HepG2 (cell line): Measurements from ENCODE around the gene CHD2. TPM values are rescaled to one million over a fixed set of nuclear protein-coding genes. Genes with fewer than 3 reads are reported as not detected.

Experiments
- ATAC-seq: fragments of 200-7000 bp; cut with Tn5 transposase; 3 replicates; pipeline ENCODE4 v1.9.1; 2020; ENCODE audit warnings: mild to moderate bottlenecking, moderate library complexity
- BruUV-seq: library from RNA; stranded (reverse); fragments of 400-500 nt; replicated peaks from 2 replicates; lab custom pipeline; 2021; lab: Mats Ljungman, UMichigan
- CTCF ChIA-PET: fragments of 300-600 bp; formaldehyde crosslinking; extraction: SDS; loops from one replicate; lab custom pipeline; 2021; ENCODE audit warnings: low total read pairs, inconsistent platforms, low intra/inter-chr PET ratio; lab: Yijun Ruan, JAX
- POLR2A ChIA-PET: fragments of 350-600 bp; sonication (Branson Sonifier 250); formaldehyde crosslinking; loops from one replicate; lab custom pipeline; 2020; ENCODE audit warnings: antibody characterized with exemption, inconsistent platforms; lab: Yijun Ruan, JAX
- DNase-seq: peaks from one replicate; pipeline ENCODE4 v3.0.0-alpha.2; 2015; ENCODE audit warnings: low spot score
- FAIRE-seq: peaks from 3 replicates; lab custom pipeline; 2011; peaks lifted over from hg19 to GRCh38; lab: Jason Lieb, UNC
- H2AFZ ChIP-seq: one replicate; pipeline ENCODE4 v1.6.1; 2011; ENCODE audit warnings: low read length, inconsistent platforms
- H3K27ac ChIP-seq: fragments of 300-600 bp; 3 replicates; pipeline ENCODE4 v1.8.0; 2011; ENCODE audit warnings: mixed run types, mild to moderate bottlenecking, mixed read lengths, low read length, inconsistent platforms; ENCODE audit not compliant: insufficient read depth; ENCODE audit errors: extremely low read length
- H3K27me3 ChIP-seq, 2 experiments: fragments of 200-600 bp in 1 of 2; 2 replicates in 1 of 2; 3 replicates in 1 of 2; pipeline versions ENCODE4 v1.6.0 to v1.8.0; 2011; ENCODE audit warnings: low read length in 2 of 2, mild to moderate bottlenecking in 2 of 2, moderate library complexity in 2 of 2, inconsistent platforms in 1 of 2; ENCODE audit not compliant: insufficient read depth in 2 of 2, control insufficient read depth in 1 of 2
- H3K36me3 ChIP-seq, 2 experiments: fragments of 200-600 bp in 1 of 2; replicated peaks in 1 of 2; 2 replicates in 1 of 2; 3 replicates in 1 of 2; pipeline versions ENCODE4 v1.5.1 to v1.8.0; 2011; ENCODE audit warnings: low read length in 2 of 2, inconsistent platforms in 1 of 2; ENCODE audit not compliant: insufficient read depth in 2 of 2, control insufficient read depth in 1 of 2
- H3K4me1 ChIP-seq: 2 replicates; pipeline ENCODE4 v1.5.1; 2012; ENCODE audit warnings: low read length, inconsistent platforms; ENCODE audit not compliant: insufficient read depth
- H3K4me2 ChIP-seq: 2 replicates; pipeline ENCODE4 v1.6.0; 2011; ENCODE audit warnings: low read depth, low read length, inconsistent platforms
- H3K4me3 ChIP-seq, 3 experiments: fragments of 200-600 bp in 1 of 3; sonication (generic), shearing (Covaris generic) in 1 of 3; replicated peaks in 1 of 3; 2 replicates each; pipeline ENCODE4 v1.5.1; 2011 to 2016; ENCODE audit warnings: low read length in 3 of 3, inconsistent platforms in 2 of 3, low read depth in 2 of 3, mild to moderate bottlenecking in 2 of 3, control low read depth in 1 of 3, mixed read lengths in 1 of 3; ENCODE audit not compliant: insufficient read depth in 1 of 3
- H3K79me2 ChIP-seq: one replicate; pipeline ENCODE4 v1.6.1; 2011; ENCODE audit warnings: low read length, inconsistent platforms; ENCODE audit not compliant: insufficient read depth
- H3K9ac ChIP-seq: 2 replicates; pipeline ENCODE4 v1.6.0; 2011; ENCODE audit warnings: mild to moderate bottlenecking, low read depth, low read length, inconsistent platforms; ENCODE audit not compliant: insufficient read depth
- H3K9me3 ChIP-seq: 2 replicates; pipeline ENCODE4 v1.5.1; 2012; ENCODE audit warnings: mild to moderate bottlenecking, low read length
- H4K20me1 ChIP-seq: 2 replicates; pipeline ENCODE4 v1.6.0; 2011; ENCODE audit warnings: inconsistent platforms, mild to moderate bottlenecking, low read length, moderate library complexity; ENCODE audit not compliant: insufficient read depth
- CENPT ChIP-seq: sonication (generic); formaldehyde crosslinking; IDR thresholded peaks from 2 replicates; pipeline ENCODE4 v1.8.0; 2022; ENCODE audit warnings: low read depth, mild to moderate bottlenecking, moderate library complexity, missing genetic modification reagents
- ELK4 ChIP-seq: sonication (generic); formaldehyde crosslinking; IDR thresholded peaks from 2 replicates; pipeline ENCODE4 v1.9.0; 2021; ENCODE audit warnings: missing genetic modification reagents, borderline replicate concordance
- IRF9 ChIP-seq: sonication (generic); formaldehyde crosslinking; IDR thresholded peaks from 2 replicates; pipeline ENCODE4 v1.8.0; 2022; ENCODE audit warnings: missing genetic modification reagents, mild to moderate bottlenecking, borderline replicate concordance
- MXD3 ChIP-seq: IDR thresholded peaks from 2 replicates; pipeline ENCODE4 v1.6.1; 2016; ENCODE audit warnings: mild to moderate bottlenecking, missing biosample characterization, missing genetic modification reagents
- MYC ChIP-seq: sonication (generic); formaldehyde crosslinking; IDR thresholded peaks from 2 replicates; pipeline ENCODE4 v1.9.0; 2021; ENCODE audit warnings: missing genetic modification reagents, borderline replicate concordance
- RFX1 ChIP-seq: fragments of 450-650 bp; IDR thresholded peaks from 2 replicates; pipeline ENCODE4 v1.6.1; 2017
- STAG1 ChIP-seq: sonication (generic); formaldehyde crosslinking; IDR thresholded peaks from 2 replicates; pipeline ENCODE4 v1.4.0; 2020; ENCODE audit warnings: missing genetic modification reagents
- TOPORS ChIP-seq: sonication (generic); formaldehyde crosslinking; IDR thresholded peaks from 2 replicates; pipeline ENCODE4 v1.8.0; 2023; ENCODE audit warnings: mild to moderate bottlenecking, missing genetic modification reagents
- ZFP36L2 ChIP-seq: sonication (generic); formaldehyde crosslinking; IDR thresholded peaks from 2 replicates; pipeline ENCODE4 v1.4.0; 2020; ENCODE audit warnings: missing genetic modification reagents
- ZNF468 ChIP-seq: sonication (generic); formaldehyde crosslinking; IDR thresholded peaks from 2 replicates; pipeline ENCODE4 v1.8.0; 2022; ENCODE audit warnings: mild to moderate bottlenecking, moderate library complexity, missing genetic modification reagents
- ZNF713 ChIP-seq: sonication (generic); formaldehyde crosslinking; IDR thresholded peaks from 2 replicates; pipeline ENCODE4 v1.4.0; 2020; ENCODE audit warnings: mild to moderate bottlenecking, missing genetic modification reagents
- ZNF788 ChIP-seq: sonication (generic); formaldehyde crosslinking; IDR thresholded peaks from 2 replicates; pipeline ENCODE4 v1.5.0; 2020; ENCODE audit warnings: mild to moderate bottlenecking, missing genetic modification reagents, borderline replicate concordance
- whole genome bisulfite sequencing: methylation state at CpG from one replicate; pipeline ENCODE4 v1.1.6; 2017; ENCODE audit warnings: low lambda C conversion rate; 5-methylcytosine and 5-hydroxymethylcytosine counted together
- in situ Hi-C: cut with HindIII; loops from 2 replicates; pipeline ENCODE4 v1.10.0; 2017; ENCODE audit warnings: low pct_unique_long_range_greater_than_20kb; ENCODE audit not compliant: extremely low pct_ligation_motif_present
- intact Hi-C: fragments of 100-400 bp; cut with micrococcal nuclease; formaldehyde crosslinking; loops from one replicate; pipeline ENCODE4 v1.10.0; 2022; ENCODE audit not compliant: unreplicated experiment
- polyA plus RNA-seq, 8 experiments: library from polyadenylated mRNA; depleted of rRNA in 3 of 8; stranded (reverse) in 7 of 8; unstranded in 1 of 8; fragments of >200 nt; fragmentation: Illumina TruSeq in 4 of 8; extraction: Trizol in 4 of 8; gene quantifications; 2 replicates each; pipeline versions ENCODE4 v1.2.1 to v1.2.3, GENCODE V29; 2011 to 2016; ENCODE audit warnings: low read depth in 4 of 8, missing spikeins in 1 of 8, mixed read lengths in 1 of 8; ENCODE audit not compliant: insufficient read depth in 1 of 8
- total RNA-seq, 5 experiments: library from RNA; depleted of rRNA; stranded (reverse); fragments of >200 nt; fragmentation: Illumina TruSeq; extraction: Trizol; gene quantifications; 2 replicates each; pipeline ENCODE4 v1.2.3, GENCODE V29; 2016; ENCODE audit warnings: low read depth in 1 of 5

Gene CHD2
- total and polyA plus RNA-seq, 2 of the 13 experiments (the other 11 are each of a cell fraction or from before 2014, with no cell fraction given), result 54.0 to 54.1 TPM

- TF ChIP-seq ELK4 (no peak), ZFP36L2 (no peak), IRF9 (CRISPR knock-in tag) (no peak), CENPT (no peak), ZNF788 (CRISPR knock-in tag) (no peak)
- ChIA-PET CTCF (no interaction called here), POLR2A (interaction anchor here (6.2 kb wide), 1 partner anchor 11 kb away, joined by 37 read pairs; no protein-coding TSS in a partner anchor)
- Histone ChIP-seq H3K27me3 (no peaks in the 10 kb centered on the region), H2AFZ (no peak overlapping the region), H3K4me3 (no peak overlapping the region), H3K4me1 (peaks cover 53% of the 10 kb centered on the region), H3K9me3 (no peaks in the 10 kb centered on the region), H3K4me2 (no peak overlapping the region), H3K36me3 (peaks cover 8 to 70% of the 10 kb centered on the region in 2 experiments), H3K79me2 (peaks cover 98% of the 10 kb centered on the region), H3K9ac (no peak overlapping the region), H3K27ac (no peak overlapping the region), H4K20me1 (peaks cover 19% of the 10 kb centered on the region)
- 49% methylated on average over 2 of the region's 2 CpGs for whole genome bisulfite sequencing
- DNase-seq (no peak), ATAC-seq (no peak), FAIRE-seq (no peak)
- no TSS peak for BruUV-seq
- intact Hi-C loops (no loop called here), in situ Hi-C loops (no loop called here)
Observed at GRCh38 chr15:92893200-92893599, 6.9 kb upstream of the CHD2 start.

- DNase-seq (no peak), ATAC-seq (no peak), FAIRE-seq (no peak)
- peaks cover 31% of the 10 kb centered on the region for H3K4me1 ChIP-seq
- no peak overlapping the region for H3K4me3 ChIP-seq
- H3K9ac ChIP-seq, result no peak overlapping the region
- ChIA-PET CTCF (no interaction called here), POLR2A (interaction anchor here (0.7 to 6.2 kb wide), 4 partner anchors 12 to 87 kb away, joined by 3 to 37 read pairs (median 14); no protein-coding TSS in a partner anchor)
- H3K4me2 ChIP-seq, result no peak overlapping the region
- H3K27ac ChIP-seq, result peak overlapping the region; percentile 19
- in situ Hi-C loops, result no loop called here
- TF ChIP-seq TOPORS (CRISPR knock-in tag), result no peak
- no peak for TF ChIP-seq ZNF468 (CRISPR knock-in tag)
- TF ChIP-seq MYC (CRISPR knock-in tag), result no peak
- no peak for TF ChIP-seq ZNF713 (CRISPR knock-in tag)
- TF ChIP-seq STAG1 (CRISPR knock-in tag), result no peak
- TF ChIP-seq RFX1, result peak; percentile 16; the same call in 1 of the 2 replicates
- TF ChIP-seq MXD3 (CRISPR knock-in tag), result no peak
- TF ChIP-seq, all 625 proteins: peak for 1
- H3K9me3 ChIP-seq, result no peaks in the 10 kb centered on the region
- intact Hi-C loops, result no loop called here
- peaks cover 7 to 63% of the 10 kb centered on the region in 2 experiments for H3K36me3 ChIP-seq
- H3K27me3 ChIP-seq, result no peaks in the 10 kb centered on the region; a peak in 1 of 5 replicates
- H4K20me1 ChIP-seq, result peaks cover 37% of the 10 kb centered on the region
- no peak overlapping the region for H2AFZ ChIP-seq
- peaks cover 98% of the 10 kb centered on the region for H3K79me2 ChIP-seq
- no TSS peak for BruUV-seq
Observed at GRCh38 chr15:92896561-92896960, 3.6 kb upstream of the CHD2 start.
